GM12878 (cell line): ENCODE results near the gene RAB11FIP2. TPM values are rescaled to one million over a fixed set of nuclear protein-coding genes. Genes with fewer than 3 reads are reported as not detected.

ENCODE experiments used
- ATAC-seq: fragments of 200-7000 bp; cut with Tn5 transposase; 3 replicates; pipeline ENCODE4 v1.9.1; 2020; ENCODE audit warnings: mild to moderate bottlenecking, moderate library complexity
- BruUV-seq: library from RNA; stranded (reverse); fragments of 400-500 nt; replicated peaks from 2 replicates; lab custom pipeline; 2021; lab: Mats Ljungman, UMichigan
- CTCF ChIA-PET: fragments of 300-600 bp; sonication (Branson Sonifier 250); formaldehyde crosslinking; extraction: SDS; loops from one replicate; lab custom pipeline; 2021; ENCODE audit warnings: inconsistent platforms; lab: Yijun Ruan, JAX
- POLR2A ChIA-PET: fragments of 350-600 bp; formaldehyde crosslinking; extraction: SDS; loops from one replicate; lab custom pipeline; 2021; ENCODE audit warnings: inconsistent platforms; lab: Charles Lee
- RAD21 ChIA-PET: fragments of 300-600 bp; sonication (Branson Sonifier 250); formaldehyde crosslinking; loops from one replicate; lab custom pipeline; 2023; ENCODE audit warnings: antibody characterized with exemption; ENCODE audit not compliant: unreplicated experiment; lab: Charles Lee
- SMC1A ChIA-PET: fragments of 300-600 bp; sonication (Branson Sonifier 250); formaldehyde crosslinking; loops from one replicate; lab custom pipeline; 2023; ENCODE audit not compliant: unreplicated experiment, uncharacterized antibody; lab: Charles Lee
- DNase-seq: peaks from one replicate; pipeline ENCODE4 v3.0.0-alpha.2; 2011; ENCODE audit warnings: low read depth, low spot score
- FAIRE-seq: peaks from 3 replicates; lab custom pipeline; 2011; peaks lifted over from hg19 to GRCh38; lab: Jason Lieb, UNC
- H2AFZ ChIP-seq: 2 replicates; pipeline ENCODE4 v1.6.0; 2011; ENCODE audit warnings: low read depth, low read length, control low read depth; ENCODE audit not compliant: control insufficient read depth
- H3K27ac ChIP-seq: 2 replicates; pipeline ENCODE4 v1.5.1; 2011; ENCODE audit warnings: control low read depth; ENCODE audit not compliant: control insufficient read depth, insufficient read depth
- H3K27me3 ChIP-seq, 2 experiments: replicated peaks in 1 of 2; 2 replicates each; pipeline versions ENCODE4 v1.6.0 to v1.6.1; 2011; ENCODE audit warnings: low read length in 1 of 2; ENCODE audit not compliant: control insufficient read depth in 2 of 2, insufficient read depth in 2 of 2
- H3K36me3 ChIP-seq, 2 experiments: 2 replicates each; pipeline ENCODE4 v1.5.1; 2011; ENCODE audit warnings: low read length in 1 of 2; ENCODE audit not compliant: control insufficient read depth in 2 of 2, insufficient read depth in 2 of 2
- H3K4me1 ChIP-seq: 2 replicates; pipeline ENCODE4 v1.6.1; 2011; ENCODE audit warnings: mild to moderate bottlenecking, low read length, moderate library complexity, mixed read lengths; ENCODE audit not compliant: control insufficient read depth, insufficient read depth
- H3K4me2 ChIP-seq: 2 replicates; pipeline ENCODE4 v1.6.0; 2011; ENCODE audit warnings: control low read depth; ENCODE audit not compliant: control insufficient read depth, insufficient read depth
- H3K4me3 ChIP-seq: fragments of 200-600 bp; sonication (generic); 2 replicates; pipeline ENCODE4 v1.5.1; 2016
- H3K79me2 ChIP-seq: 2 replicates; pipeline ENCODE4 v1.6.0; 2011; ENCODE audit warnings: low read length; ENCODE audit not compliant: control insufficient read depth, insufficient read depth
- H3K9ac ChIP-seq: 2 replicates; pipeline ENCODE4 v1.8.0; 2011; ENCODE audit warnings: low read length, control low read depth, mixed read lengths; ENCODE audit not compliant: control insufficient read depth, insufficient read depth
- H3K9me3 ChIP-seq: replicated peaks from 3 replicates; pipeline ENCODE4 v1.5.1; 2011; ENCODE audit warnings: mild to moderate bottlenecking, low read length; ENCODE audit not compliant: control insufficient read depth, insufficient read depth
- H4K20me1 ChIP-seq: 2 replicates; pipeline ENCODE4 v1.6.0; 2011; ENCODE audit not compliant: control insufficient read depth, insufficient read depth
- CEBPZ ChIP-seq: fragments of 150-350 bp; IDR thresholded peaks from 2 replicates; pipeline ENCODE4 v1.6.1; 2016; ENCODE audit warnings: low read depth, low read length
- CREB1 ChIP-seq: IDR thresholded peaks from 2 replicates; pipeline ENCODE4 v1.6.1; 2012; ENCODE audit warnings: low read depth, mild to moderate bottlenecking, inconsistent platforms
- EGR1 ChIP-seq, 2 experiments: IDR thresholded peaks; 1 replicate in 1 of 2; 2 replicates in 1 of 2; pipeline ENCODE4 v1.6.1; 2011 to 2012; ENCODE audit warnings: low read depth in 2 of 2, low read length in 2 of 2, borderline replicate concordance in 1 of 2, mild to moderate bottlenecking in 1 of 2, moderate library complexity in 1 of 2
- GATAD2B ChIP-seq: fragments of 450-650 bp; conservative IDR thresholded peaks from 2 replicates; pipeline ENCODE4 v1.6.1; 2017; ENCODE audit warnings: low read depth, mild to moderate bottlenecking, moderate library complexity
- HCFC1 ChIP-seq: fragments of 150-350 bp; IDR thresholded peaks from 2 replicates; pipeline ENCODE4 v1.6.1; 2014; ENCODE audit warnings: low read length
- NRF1 ChIP-seq: conservative IDR thresholded peaks from 2 replicates; pipeline ENCODE4 v1.6.1; 2011; ENCODE audit warnings: mild to moderate bottlenecking, low read depth, low read length, improper control_type of control experiment
- PML ChIP-seq: IDR thresholded peaks from 2 replicates; pipeline ENCODE4 v1.6.1; 2012; ENCODE audit warnings: low read length, inconsistent platforms
- RB1 ChIP-seq: fragments of 450-650 bp; formaldehyde crosslinking; IDR thresholded peaks from 2 replicates; pipeline ENCODE4 v1.6.1; 2017; ENCODE audit warnings: mild to moderate bottlenecking, borderline replicate concordance
- RBBP5 ChIP-seq: fragments of 200-600 bp; sonication (generic); conservative IDR thresholded peaks from 2 replicates; pipeline ENCODE4 v1.6.1; 2016
- SPI1 ChIP-seq: IDR thresholded peaks from 2 replicates; pipeline ENCODE4 v1.6.1; 2011; ENCODE audit warnings: low read depth, mild to moderate bottlenecking, low read length, moderate library complexity, borderline replicate concordance; ENCODE audit not compliant: insufficient read depth
- STAT1 ChIP-seq: fragments of 450-650 bp; conservative IDR thresholded peaks from 2 replicates; pipeline ENCODE4 v1.6.1; 2014; ENCODE audit warnings: antibody characterized with exemption, mild to moderate bottlenecking
- TAF1 ChIP-seq: IDR thresholded peaks from 2 replicates; pipeline ENCODE4 v1.6.1; 2011; ENCODE audit warnings: mild to moderate bottlenecking, low read depth, low read length, borderline replicate concordance
- TARDBP ChIP-seq: IDR thresholded peaks from 2 replicates; pipeline ENCODE4 v1.6.1; 2016; ENCODE audit warnings: borderline replicate concordance
- TBL1XR1 ChIP-seq: IDR thresholded peaks from 2 replicates; pipeline ENCODE4 v1.6.1; 2012; ENCODE audit warnings: low read depth, low read length, improper control_type of control experiment
- TCF7 ChIP-seq: IDR thresholded peaks from 2 replicates; pipeline ENCODE4 v1.6.1; 2014; ENCODE audit warnings: antibody characterized with exemption, borderline replicate concordance
- ZNF207 ChIP-seq: fragments of 450-650 bp; IDR thresholded peaks from 2 replicates; pipeline ENCODE4 v1.6.1; 2014; ENCODE audit warnings: antibody characterized with exemption, mild to moderate bottlenecking, borderline replicate concordance
- ZNF24 ChIP-seq: fragments of 450-650 bp; IDR thresholded peaks from 2 replicates; pipeline ENCODE4 v1.6.1; 2017; ENCODE audit warnings: antibody characterized with exemption, mild to moderate bottlenecking
- WGBS: methylation state at CpG from one replicate; pipeline ENCODE4 v1.1.6; 2016; ENCODE audit warnings: low lambda C conversion rate; ENCODE audit not compliant: insufficient replicate concordance, insufficient coverage; ENCODE audit errors: missing lambda C conversion rate; 5-methylcytosine and 5-hydroxymethylcytosine counted together
- in situ Hi-C: fragments of 300-500 bp; cut with MboI; formaldehyde crosslinking; loops from 9 replicates; pipeline ENCODE4 v1.14.3; 2018; ENCODE audit warnings: mixed read lengths
- intact Hi-C: fragments of 100-400 bp; cut with micrococcal nuclease; formaldehyde crosslinking; loops from one replicate; pipeline ENCODE4 v1.14.2; 2022; ENCODE audit not compliant: unreplicated experiment
- polyA plus RNA-seq, 11 experiments: library from polyadenylated mRNA; depleted of rRNA in 4 of 11; unstranded in 6 of 11; stranded (reverse) in 5 of 11; fragments of >200 nt; fragmentation: Nextera tagmentation in 4 of 11; fragmentation: Illumina TruSeq in 1 of 11; extraction: Ambion mirVana in 4 of 11; extraction: Trizol in 1 of 11; gene quantifications; 1 replicate in 1 of 11; 2 replicates in 10 of 11; pipeline versions ENCODE4 v1.2.1 to v1.2.3, GENCODE V29; 2011 to 2016; ENCODE audit warnings: inconsistent platforms in 2 of 11, missing spikeins in 2 of 11, low read depth in 1 of 11
- total RNA-seq, 4 experiments: library from RNA; depleted of rRNA in 3 of 4; stranded (reverse); fragments of >200 nt in 3 of 4; fragmentation: Illumina TruSeq in 1 of 4; extraction: Trizol in 1 of 4; gene quantifications; 2 replicates each; pipeline versions ENCODE4 v1.2.1 to v1.2.3, GENCODE V29; 2013 to 2021
- TF ChIP-seq, protein P1 (sequence below): fragments of 450-650 bp; IDR thresholded peaks from 2 replicates; pipeline ENCODE4 v1.6.1; 2017; ENCODE audit warnings: mild to moderate bottlenecking

The RAB11FIP2 gene
- total and polyA plus RNA-seq, 10 of the 15 experiments (the other 5 are each of a cell fraction or from before 2014, with no cell fraction given): 1.8 to 16.7 (median 4.3) TPM

- Histone ChIP-seq H4K20me1 (no peaks in the 10 kb centered on the region), H3K9ac (no peak overlapping the region), H3K27ac (no peak overlapping the region), H3K27me3 (no peaks in the 10 kb centered on the region), H3K36me3 (no peaks in the 10 kb centered on the region; a peak in 1 of 4 replicates), H3K4me3 (no peak overlapping the region), H3K79me2 (no peaks in the 10 kb centered on the region), H3K4me2 (no peak overlapping the region), H2AFZ (no peak overlapping the region), H3K9me3 (no peaks in the 10 kb centered on the region), H3K4me1 (peaks cover 7% of the 10 kb centered on the region; the same call in 1 of the 2 replicates)
- TF ChIP-seq SPI1 (no peak), TAF1 (no peak), CEBPZ (no peak), STAT1 (no peak), GATAD2B (no peak), ZNF207 (no peak), PML (no peak), HCFC1 (no peak), RBBP5 (no peak), ZNF24 (no peak), EGR1 (IDR thresholded peaks at IDR 0.05; ENCODE audit: borderline replicate concordance in 1 of 2, low read depth in 2 of 2, low read length in 2 of 2) (no peak), NRF1 (no peak), TBL1XR1 (no peak), TCF7 (no peak), CREB1 (no peak), TARDBP (no peak), RB1 (no peak)
- TF ChIP-seq, protein P1, sequence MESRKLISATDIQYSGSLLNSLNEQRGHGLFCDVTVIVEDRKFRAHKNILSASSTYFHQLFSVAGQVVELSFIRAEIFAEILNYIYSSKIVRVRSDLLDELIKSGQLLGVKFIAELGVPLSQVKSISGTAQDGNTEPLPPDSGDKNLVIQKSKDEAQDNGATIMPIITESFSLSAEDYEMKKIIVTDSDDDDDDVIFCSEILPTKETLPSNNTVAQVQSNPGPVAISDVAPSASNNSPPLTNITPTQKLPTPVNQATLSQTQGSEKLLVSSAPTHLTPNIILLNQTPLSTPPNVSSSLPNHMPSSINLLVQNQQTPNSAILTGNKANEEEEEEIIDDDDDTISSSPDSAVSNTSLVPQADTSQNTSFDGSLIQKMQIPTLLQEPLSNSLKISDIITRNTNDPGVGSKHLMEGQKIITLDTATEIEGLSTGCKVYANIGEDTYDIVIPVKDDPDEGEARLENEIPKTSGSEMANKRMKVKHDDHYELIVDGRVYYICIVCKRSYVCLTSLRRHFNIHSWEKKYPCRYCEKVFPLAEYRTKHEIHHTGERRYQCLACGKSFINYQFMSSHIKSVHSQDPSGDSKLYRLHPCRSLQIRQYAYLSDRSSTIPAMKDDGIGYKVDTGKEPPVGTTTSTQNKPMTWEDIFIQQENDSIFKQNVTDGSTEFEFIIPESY: no peak
- in situ Hi-C loops: no loop called here
- ATAC-seq: no peak
- WGBS: 76% methylated on average over 7 of the region's 7 CpGs
- ChIA-PET CTCF (interaction anchor here (1.6 kb wide), 1 partner anchor 10 kb away, joined by 4 read pairs; no protein-coding TSS in a partner anchor), RAD21 (interaction anchor here (0.8 kb wide), 1 partner anchor 8 kb away, joined by 3 read pairs; no protein-coding TSS in a partner anchor), SMC1A (no interaction called here), POLR2A (interaction anchor here (0.7 kb wide), 1 partner anchor 374 kb away, joined by 3 read pairs; no protein-coding TSS in a partner anchor)
- no TSS peak for BruUV-seq
- DNase-seq: no peak
- FAIRE-seq: no peak
- intact Hi-C loops: no loop called here
Measured at GRCh38 chr10:118033905-118034304, 12.8 kb downstream of the RAB11FIP2 start.
